Kasumi-1 (cell line): ENCODE data around the gene ANKRD18B.
"Not testable (repeated sequence)": the region's sequence is repeated elsewhere in the genome, so short reads cannot be mapped to it uniquely, and the experiment has no call there.

ENCODE experiments used
- DNase-seq, 2 experiments: peaks; one replicate each; lab custom pipeline; 2025; lab: John Stamatoyannopoulos, UW

ANKRD18B gene

GRCh38 chr9:33533958-33534357 lies 9.9 kb downstream of the ANKRD18B start:
- not testable (repeated sequence) for DNase-seq

- DNase-seq, result no peak
Observed at GRCh38 chr9:33535541-33535940, 11.5 kb downstream of the ANKRD18B start.

- DNase-seq, result not testable (repeated sequence)
Observed at GRCh38 chr9:33543463-33543862, 19.4 kb downstream of the ANKRD18B start.

GRCh38 chr9:33545715-33546114 lies 21.7 kb downstream of the ANKRD18B start:
- DNase-seq, result not testable (repeated sequence)

- not testable (repeated sequence) for DNase-seq
Observed at GRCh38 chr9:33548816-33549215, 24.8 kb downstream of the ANKRD18B start.

- not testable (repeated sequence) for DNase-seq
Observed at GRCh38 chr9:33549418-33549817, 25.4 kb downstream of the ANKRD18B start.

GRCh38 chr9:33551183-33551582 lies 27.1 kb downstream of the ANKRD18B start:
- DNase-seq, result not testable (repeated sequence)

- not testable (repeated sequence) for DNase-seq
Observed at GRCh38 chr9:33552315-33552725, 28.3 kb downstream of the ANKRD18B start.

GRCh38 chr9:33560217-33560616 lies 36.2 kb downstream of the ANKRD18B start:
- not testable (repeated sequence) for DNase-seq

- not testable (repeated sequence) for DNase-seq
Observed at GRCh38 chr9:33562196-33562595, 38.1 kb downstream of the ANKRD18B start.

GRCh38 chr9:33567776-33568175 lies 43.7 kb downstream of the ANKRD18B start:
- not testable (repeated sequence) for DNase-seq

- DNase-seq, result not testable (repeated sequence)
Observed at GRCh38 chr9:33577786-33578185, 53.7 kb downstream of the ANKRD18B start.

- not testable (repeated sequence) for DNase-seq
Observed at GRCh38 chr9:33579996-33580395, 55.9 kb downstream of the ANKRD18B start.

- peak; percentile 21 to 33 for DNase-seq
Observed at GRCh38 chr9:33582686-33583085, 58.6 kb downstream of the ANKRD18B start.

GRCh38 chr9:33586128-33586527 lies 62.1 kb downstream of the ANKRD18B start:
- not testable (repeated sequence) for DNase-seq

GRCh38 chr9:33587799-33588198 lies 63.7 kb downstream of the ANKRD18B start:
- not testable (repeated sequence) for DNase-seq

GRCh38 chr9:33588876-33589275 lies 64.8 kb downstream of the ANKRD18B start:
- DNase-seq, result not testable (repeated sequence)

GRCh38 chr9:33590857-33591256 lies 66.8 kb downstream of the ANKRD18B start:
- DNase-seq, result not testable (repeated sequence)

- DNase-seq, result not testable (repeated sequence)
Observed at GRCh38 chr9:33596974-33597373, 72.9 kb downstream of the ANKRD18B start.

GRCh38 chr9:33597386-33597785 lies 73.3 kb downstream of the ANKRD18B start:
- not testable (repeated sequence) for DNase-seq

- not testable (repeated sequence) for DNase-seq
Observed at GRCh38 chr9:33598796-33599379, 74.8 kb downstream of the ANKRD18B start.

- DNase-seq, result not testable (repeated sequence)
Observed at GRCh38 chr9:33600911-33601310, 76.9 kb downstream of the ANKRD18B start.

- not testable (repeated sequence) for DNase-seq
Observed at GRCh38 chr9:33604249-33604648, 80.2 kb downstream of the ANKRD18B start.

GRCh38 chr9:33604936-33605335 lies 80.9 kb downstream of the ANKRD18B start:
- not testable (repeated sequence) for DNase-seq
